ENCODE measurements around the gene C17orf113. TPM values are rescaled to one million over a fixed set of nuclear protein-coding genes. Genes with fewer than 3 reads are reported as not detected.

C17orf113 gene
- total RNA-seq, 6 donors from 2014 or later = 1.1 to 5.2 (median 2.3) TPM

DNA sequence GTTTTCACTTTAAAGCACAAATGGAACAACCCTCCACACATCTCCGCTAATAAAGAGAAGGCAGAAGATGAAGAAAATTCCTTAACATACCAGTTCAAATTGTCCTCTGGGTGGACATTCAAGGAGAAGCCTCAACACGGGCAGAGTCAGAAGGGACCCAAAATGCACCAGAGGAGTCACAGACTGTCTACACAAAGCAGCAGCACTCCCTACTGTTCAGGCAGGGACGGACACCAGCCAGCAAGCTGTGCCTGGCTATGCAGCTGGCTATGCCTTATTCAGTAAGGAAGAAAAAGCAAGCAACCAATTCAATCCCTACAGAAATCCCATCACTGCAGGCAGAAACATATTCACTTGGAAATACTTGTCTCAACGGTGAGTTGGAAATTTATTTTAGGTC, 41.2 kb downstream of the C17orf113 start:
- no peaks in the 10 kb centered on the region for H3K9me3 ChIP-seq
- ATAC-seq (ENCODE audit: low FRiP score in 2 of 2) = no peak
- no peak overlapping the region for H3K4me3 ChIP-seq
- peaks cover 0 to 12% (median 0%) of the 10 kb centered on the region in 4 donors for H3K36me3 ChIP-seq
- 82 to 88% methylated on average over 4 of the region's 4 CpGs for WGBS, 2 donors
- no peaks in the 10 kb centered on the region for H3K27me3 ChIP-seq
- TF ChIP-seq CTCF (IDR thresholded peaks at IDR 0.05) = no peak
- no peak for TF ChIP-seq EP300 (IDR thresholded peaks at IDR 0.05)
- TF ChIP-seq POLR2AphosphoS5 (IDR thresholded peaks at IDR 0.05) = no peak
- TF ChIP-seq POLR2A (IDR thresholded peaks at IDR 0.05) = no peak
- H3K4me1 ChIP-seq = peaks cover 42 to 63% (median 56%) of the 10 kb centered on the region in 4 donors
- peak overlapping the region in 1 of 4 donors; percentile 53 for H3K27ac ChIP-seq
- no peak for DNase-seq

DNA sequence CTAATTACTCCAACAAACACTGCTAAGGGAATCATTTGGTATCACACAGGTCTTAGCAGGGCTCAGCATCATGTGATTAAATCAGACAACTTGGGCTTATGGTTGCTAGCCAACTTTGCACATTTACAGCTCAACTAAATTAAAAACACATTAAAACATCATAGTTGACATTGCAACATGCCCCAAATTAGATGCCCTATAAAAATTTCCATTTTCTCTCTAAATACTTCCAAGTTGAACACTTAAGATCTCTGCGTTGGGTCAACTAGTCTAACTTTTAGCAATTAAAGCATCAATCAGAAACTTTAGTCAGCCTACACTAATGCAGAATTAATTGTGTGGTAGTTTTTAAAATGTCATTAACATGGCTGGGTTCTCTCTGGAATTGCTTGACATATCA, 45.2 kb downstream of the C17orf113 start:
- WGBS, 2 donors = 81 to 89% methylated on average over 1 of the region's 1 CpG
- no peaks in the 10 kb centered on the region for H3K27me3 ChIP-seq
- no peak for ATAC-seq (ENCODE audit: low FRiP score in 2 of 2)
- TF ChIP-seq POLR2AphosphoS5 (IDR thresholded peaks at IDR 0.05) (no peak), POLR2A (IDR thresholded peaks at IDR 0.05) (no peak), EP300 (IDR thresholded peaks at IDR 0.05) (no peak)
- H3K4me3 ChIP-seq = no peak overlapping the region
- peaks cover under 1 to 43% (median 8%) of the 10 kb centered on the region in 4 donors for H3K36me3 ChIP-seq
- DNase-seq = no peak
- no peaks in the 10 kb centered on the region for H3K9me3 ChIP-seq
- no peak overlapping the region for H3K27ac ChIP-seq
- peaks cover 25 to 36% (median 32%) of the 10 kb centered on the region in 4 donors for H3K4me1 ChIP-seq

- no peaks in the 10 kb centered on the region for H3K27me3 ChIP-seq
- H3K4me3 ChIP-seq = no peak overlapping the region
- no peak for DNase-seq
- TF ChIP-seq POLR2AphosphoS5 (IDR thresholded peaks at IDR 0.05) (no peak), CTCF (IDR thresholded peaks at IDR 0.05) (no peak), POLR2A (IDR thresholded peaks at IDR 0.05) (no peak), EP300 (IDR thresholded peaks at IDR 0.05) (no peak)
- ATAC-seq (ENCODE audit: low FRiP score in 2 of 2) = no peak
- peaks cover 12 to 28% (median 24%) of the 10 kb centered on the region in 4 donors for H3K4me1 ChIP-seq
- whole genome bisulfite sequencing, 2 donors = 80 to 81% methylated on average over 3 of the region's 3 CpGs
- no peak overlapping the region for H3K27ac ChIP-seq
- H3K36me3 ChIP-seq = peaks cover 14 to 54% (median 29%) of the 10 kb centered on the region in 4 donors
- no peaks in the 10 kb centered on the region for H3K9me3 ChIP-seq
These were observed 47.6 kb downstream of the C17orf113 start for GRCh38 chr17:42002792-42003301.

DNA sequence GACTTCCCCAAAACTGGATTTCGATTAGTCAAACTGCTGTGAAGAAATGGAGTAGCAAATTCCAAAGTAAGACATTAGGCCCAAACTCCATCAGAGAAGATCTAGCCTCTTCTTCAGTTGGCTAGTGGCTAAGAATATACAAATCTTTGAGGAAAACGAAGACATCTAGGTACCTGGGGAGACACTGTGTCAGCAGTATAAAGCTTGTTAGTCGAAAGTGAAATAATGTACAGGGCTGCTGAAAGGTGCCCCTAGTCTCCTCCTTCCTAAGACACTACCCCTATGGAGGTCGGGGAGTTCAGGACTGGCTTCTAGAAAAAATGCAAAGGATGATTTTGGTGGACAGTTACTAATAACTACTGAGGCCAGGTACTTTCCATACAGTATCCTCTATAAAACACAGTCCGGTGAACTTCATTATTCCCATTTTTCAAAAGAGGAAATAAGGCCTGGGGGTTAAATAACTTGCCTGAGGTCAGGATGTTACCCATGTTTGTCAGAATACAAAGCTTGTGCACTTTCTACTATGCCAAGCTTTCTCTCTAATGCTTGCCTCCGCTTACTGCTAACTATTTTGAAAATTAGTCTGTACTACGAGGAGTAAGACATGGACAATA, 48.1 kb downstream of the C17orf113 start:
- H3K27me3 ChIP-seq = no peaks in the 10 kb centered on the region
- no peak overlapping the region for H3K27ac ChIP-seq
- WGBS, 2 donors = 84 to 85% methylated on average over 7 of the region's 7 CpGs
- TF ChIP-seq POLR2AphosphoS5 (IDR thresholded peaks at IDR 0.05) (no peak), POLR2A (IDR thresholded peaks at IDR 0.05) (no peak), EP300 (IDR thresholded peaks at IDR 0.05) (no peak)
- peaks cover 19 to 60% (median 35%) of the 10 kb centered on the region in 4 donors for H3K36me3 ChIP-seq
- peaks cover 10 to 28% (median 24%) of the 10 kb centered on the region in 4 donors for H3K4me1 ChIP-seq
- H3K4me3 ChIP-seq = no peak overlapping the region
- ATAC-seq (ENCODE audit: low FRiP score in 2 of 2) (no peak), DNase-seq (no peak)
- H3K9me3 ChIP-seq = no peaks in the 10 kb centered on the region

DNA sequence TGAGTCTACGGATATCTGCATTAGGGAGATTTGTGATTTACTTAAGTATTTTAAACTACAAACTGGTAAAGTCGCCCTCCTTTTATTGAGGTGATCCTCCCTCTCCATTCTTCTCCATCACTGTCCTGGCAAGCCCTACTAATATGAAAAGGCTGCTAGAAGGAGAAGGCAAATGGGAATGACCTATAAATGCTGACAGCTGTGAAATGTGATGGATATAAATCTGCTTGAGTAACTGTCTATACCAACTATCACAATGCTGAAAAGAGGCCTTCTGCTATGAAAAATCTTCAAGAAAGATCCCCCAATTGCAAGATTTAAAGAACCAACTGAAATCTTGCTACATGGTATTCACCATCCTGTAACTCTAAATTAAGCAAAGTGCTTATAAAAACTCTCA, 48.7 kb downstream of the C17orf113 start:
- no peak overlapping the region for H3K4me3 ChIP-seq
- no peaks in the 10 kb centered on the region for H3K9me3 ChIP-seq
- ATAC-seq (ENCODE audit: low FRiP score in 2 of 2) (no peak), DNase-seq (no peak)
- no peak for TF ChIP-seq POLR2AphosphoS5 (IDR thresholded peaks at IDR 0.05)
- TF ChIP-seq EP300 (IDR thresholded peaks at IDR 0.05) = no peak
- no peak for TF ChIP-seq POLR2A (IDR thresholded peaks at IDR 0.05)
- TF ChIP-seq CTCF (IDR thresholded peaks at IDR 0.05) = no peak
- no peaks in the 10 kb centered on the region for H3K27me3 ChIP-seq
- H3K27ac ChIP-seq = no peak overlapping the region
- 88 to 93% methylated on average over 2 of the region's 2 CpGs for WGBS, 2 donors
- peaks cover 24 to 65% (median 40%) of the 10 kb centered on the region in 4 donors for H3K36me3 ChIP-seq
- H3K4me1 ChIP-seq = peaks cover 6 to 27% (median 23%) of the 10 kb centered on the region in 4 donors
